ENCODE results near the gene PFDN5. TPM values are rescaled to one million over a fixed set of nuclear protein-coding genes. Genes with fewer than 3 reads are reported as not detected.

PFDN5 gene
- total RNA-seq, 8 experiments from 2014 or later: 433 to 1,182 (median 923) TPM

- WGBS, 10 experiments: 4 to 81% (median 43%) methylated on average over 1 to 6 of the region's 10 CpGs; no CpG with 5 or more reads in 5 of the 10 experiments
- peak overlapping the region in 4 of 5 donors; percentile 38 to 58 (median 49) for H3K4me3 ChIP-seq
- ATAC-seq (replicated peaks in 6 of 8): peak in 3 of 8 experiments; percentile 7 to 41 (median 24)
- H3K4me1 ChIP-seq (replicated peaks in 1 of 2): peaks cover 0 to 5% of the 10 kb centered on the region in 2 donors
- in situ Hi-C loops (cut with MboI; ENCODE audit: low pct_unique_long_range_greater_than_20kb in 2 of 9, low sequenced_read_pairs in 9 of 9, unreplicated experiment in 9 of 9): loop anchor here in 3 of 9 experiments (10.0 to 25.0 kb wide), 3 partner anchors 79 to 167 kb away; partner anchors contain the start of genes NPFF (in 2 of the 3), TARBP2 (in 2 of the 3), AMHR2 (in 1 of the 3) and PRR13 (in 1 of the 3)
- no peak overlapping the region for H3K27ac ChIP-seq
These were observed 50.3 kb downstream of the PFDN5 start for GRCh38 chr12:53345486-53346188.

- no peak for ATAC-seq (replicated peaks in 6 of 8)
- Histone ChIP-seq H3K4me1 (replicated peaks in 1 of 2) (peaks cover 0 to 5% of the 10 kb centered on the region in 2 donors), H3K27ac (no peak overlapping the region), H3K4me3 (no peak overlapping the region)
- in situ Hi-C loops (cut with MboI; ENCODE audit: low pct_unique_long_range_greater_than_20kb in 2 of 9, low sequenced_read_pairs in 9 of 9, unreplicated experiment in 9 of 9): loop anchor here in 3 of 9 experiments (10.0 to 25.0 kb wide), 3 partner anchors 78 to 166 kb away; partner anchors contain the start of genes NPFF (in 2 of the 3), TARBP2 (in 2 of the 3), AMHR2 (in 1 of the 3) and PRR13 (in 1 of the 3)
- 75 to 86% methylated on average over 1 of the region's 1 CpG; no CpG with 5 or more reads in 8 of the 10 experiments for WGBS, 10 experiments
These were observed 51.1 kb downstream of the PFDN5 start for GRCh38 chr12:53346491-53346890.

GRCh38 chr12:53347905-53348304, 52.6 kb downstream of the PFDN5 start:
- ATAC-seq (replicated peaks in 6 of 8): no peak
- WGBS, 10 experiments: 61 to 100% (median 82%) methylated on average over 1 to 4 of the region's 4 CpGs

More at GRCh38 chr12:53347905-53348304, 52.6 kb downstream of the PFDN5 start:
- in situ Hi-C loops (cut with MboI; ENCODE audit: low pct_unique_long_range_greater_than_20kb in 2 of 9, low sequenced_read_pairs in 9 of 9, unreplicated experiment in 9 of 9): loop anchor here in 3 of 9 experiments (10.0 to 25.0 kb wide), 3 partner anchors 77 to 164 kb away; partner anchors contain the start of genes NPFF (in 2 of the 3), TARBP2 (in 2 of the 3), AMHR2 (in 1 of the 3) and PRR13 (in 1 of the 3)
- H3K4me1 ChIP-seq (replicated peaks in 1 of 2): peaks cover 0 to 5% of the 10 kb centered on the region in 2 donors
- no peak overlapping the region for H3K4me3 ChIP-seq
- H3K27ac ChIP-seq: no peak overlapping the region

Other genes starting within 250 kb of the PFDN5 start
- gene TNS2, start 245.5 kb upstream of the PFDN5 start, total RNA-seq: 10 to 100 TPM in 3 of 8 experiments, 1 to 10 TPM in 5; 3.4 to 24.6 (median 7.6) TPM
- gene SPRYD3, start 216.2 kb upstream of the PFDN5 start, total RNA-seq: 10 to 100 TPM; 10.8 to 40.1 (median 17.9) TPM
- gene IGFBP6, start 197.9 kb upstream of the PFDN5 start, total RNA-seq: 100 to 1,000 TPM in 1 of 8 experiments, 10 to 100 TPM in 1, 1 to 10 TPM in 4, under 1 TPM in 2; 0.41 to 480 (median 1.9) TPM
- 1 to 10 TPM in 2 of 8 experiments, not detected in 6; 1.0 to 1.8 TPM for gene SOAT2, start 192.1 kb upstream of the PFDN5 start, total RNA-seq
- gene ZNF740, start 114.8 kb upstream of the PFDN5 start, total RNA-seq: 10 to 100 TPM; 13.8 to 39.8 (median 19.1) TPM
- 100 to 1,000 TPM in 1 of 8 experiments, 10 to 100 TPM in 6, 1 to 10 TPM in 1; 8.0 to 106 (median 27.7) TPM for gene CSAD, start 114.6 kb upstream of the PFDN5 start, total RNA-seq
- 1 to 10 TPM in 3 of 8 experiments, under 1 TPM in 5; 0.05 to 1.6 (median 0.80) TPM for gene ITGB7, start 88.3 kb upstream of the PFDN5 start, total RNA-seq
- gene RARG, start 63.3 kb upstream of the PFDN5 start, total RNA-seq: 10 to 100 TPM in 3 of 8 experiments, 1 to 10 TPM in 4, under 1 TPM in 1; 0.33 to 37.3 (median 4.2) TPM
- gene ESPL1, start 27.2 kb upstream of the PFDN5 start, total RNA-seq: 10 to 100 TPM in 3 of 8 experiments, under 1 TPM in 5; 0.50 to 15.2 (median 0.66) TPM
- gene MYG1, start 4.2 kb downstream of the PFDN5 start, total RNA-seq: 100 to 1,000 TPM in 1 of 8 experiments, 10 to 100 TPM in 7; 70.2 to 101 (median 87.1) TPM
- gene AAAS, start 26.1 kb downstream of the PFDN5 start, total RNA-seq: 100 to 1,000 TPM in 1 of 8 experiments, 10 to 100 TPM in 7; 46.8 to 111 (median 64.1) TPM
- gene SP7, start 40.8 kb downstream of the PFDN5 start, total RNA-seq: 1 to 10 TPM in 1 of 8 experiments, under 1 TPM in 7; 0.14 to 1.4 (median 0.24) TPM
- gene SP1, start 84.6 kb downstream of the PFDN5 start, total RNA-seq: 10 to 100 TPM; 17.2 to 56.3 (median 31.1) TPM
- gene AMHR2, start 128.3 kb downstream of the PFDN5 start, total RNA-seq: 1 to 10 TPM in 1 of 8 experiments, under 1 TPM in 4, not detected in 3; 0.13 to 2.4 (median 0.38) TPM
- gene PRR13, start 146.2 kb downstream of the PFDN5 start, total RNA-seq: 100 to 1,000 TPM in 3 of 8 experiments, 10 to 100 TPM in 5; 42.8 to 264 (median 79.4) TPM
- gene PCBP2, start 156.6 kb downstream of the PFDN5 start, total RNA-seq: 100 to 1,000 TPM; 188 to 782 (median 284) TPM
- gene MAP3K12, start 203.9 kb downstream of the PFDN5 start, total RNA-seq: 10 to 100 TPM; 17.2 to 90.3 (median 32.7) TPM
- gene TARBP2, start 205.7 kb downstream of the PFDN5 start, total RNA-seq: 10 to 100 TPM; 24.8 to 56.9 (median 44.5) TPM
- 1 to 10 TPM in 1 of 8 experiments, under 1 TPM in 1, not detected in 6; 0.78 to 2.2 TPM for gene NPFF, start 211.9 kb downstream of the PFDN5 start, total RNA-seq